GM12878 (cell line): ENCODE data around the gene TTC33. TPM values are rescaled to one million over a fixed set of nuclear protein-coding genes. Genes with fewer than 3 reads are reported as not detected.
A peak's percentile ranks its signal among the peaks of the same experiment; 100 is the strongest.

Experiments
- ATAC-seq: fragments of 200-7000 bp; cut with Tn5 transposase; 3 replicates; pipeline ENCODE4 v1.9.1; 2020; ENCODE audit warnings: mild to moderate bottlenecking, moderate library complexity
- BruUV-seq: library from RNA; stranded (reverse); fragments of 400-500 nt; replicated peaks from 2 replicates; lab custom pipeline; 2021; lab: Mats Ljungman, UMichigan
- CTCF ChIA-PET: fragments of 300-600 bp; sonication (Branson Sonifier 250); formaldehyde crosslinking; extraction: SDS; loops from one replicate; lab custom pipeline; 2021; ENCODE audit warnings: inconsistent platforms; lab: Yijun Ruan, JAX
- POLR2A ChIA-PET: fragments of 350-600 bp; formaldehyde crosslinking; extraction: SDS; loops from one replicate; lab custom pipeline; 2021; ENCODE audit warnings: inconsistent platforms; lab: Charles Lee
- RAD21 ChIA-PET: fragments of 300-600 bp; sonication (Branson Sonifier 250); formaldehyde crosslinking; loops from one replicate; lab custom pipeline; 2023; ENCODE audit warnings: antibody characterized with exemption; ENCODE audit not compliant: unreplicated experiment; lab: Charles Lee
- SMC1A ChIA-PET: fragments of 300-600 bp; sonication (Branson Sonifier 250); formaldehyde crosslinking; loops from one replicate; lab custom pipeline; 2023; ENCODE audit not compliant: unreplicated experiment, uncharacterized antibody; lab: Charles Lee
- DNase-seq: peaks from one replicate; pipeline ENCODE4 v3.0.0-alpha.2; 2011; ENCODE audit warnings: low read depth, low spot score
- FAIRE-seq: peaks from 3 replicates; lab custom pipeline; 2011; peaks lifted over from hg19 to GRCh38; lab: Jason Lieb, UNC
- H2AFZ ChIP-seq: 2 replicates; pipeline ENCODE4 v1.6.0; 2011; ENCODE audit warnings: low read depth, low read length, control low read depth; ENCODE audit not compliant: control insufficient read depth
- H3K27ac ChIP-seq: 2 replicates; pipeline ENCODE4 v1.5.1; 2011; ENCODE audit warnings: control low read depth; ENCODE audit not compliant: control insufficient read depth, insufficient read depth
- H3K27me3 ChIP-seq, 2 experiments: replicated peaks in 1 of 2; 2 replicates each; pipeline versions ENCODE4 v1.6.0 to v1.6.1; 2011; ENCODE audit warnings: low read length in 1 of 2; ENCODE audit not compliant: control insufficient read depth in 2 of 2, insufficient read depth in 2 of 2
- H3K36me3 ChIP-seq, 2 experiments: 2 replicates each; pipeline ENCODE4 v1.5.1; 2011; ENCODE audit warnings: low read length in 1 of 2; ENCODE audit not compliant: control insufficient read depth in 2 of 2, insufficient read depth in 2 of 2
- H3K4me1 ChIP-seq: 2 replicates; pipeline ENCODE4 v1.6.1; 2011; ENCODE audit warnings: mild to moderate bottlenecking, low read length, moderate library complexity, mixed read lengths; ENCODE audit not compliant: control insufficient read depth, insufficient read depth
- H3K4me2 ChIP-seq: 2 replicates; pipeline ENCODE4 v1.6.0; 2011; ENCODE audit warnings: control low read depth; ENCODE audit not compliant: control insufficient read depth, insufficient read depth
- H3K4me3 ChIP-seq: fragments of 200-600 bp; sonication (generic); 2 replicates; pipeline ENCODE4 v1.5.1; 2016
- H3K79me2 ChIP-seq: 2 replicates; pipeline ENCODE4 v1.6.0; 2011; ENCODE audit warnings: low read length; ENCODE audit not compliant: control insufficient read depth, insufficient read depth
- H3K9ac ChIP-seq: 2 replicates; pipeline ENCODE4 v1.8.0; 2011; ENCODE audit warnings: low read length, control low read depth, mixed read lengths; ENCODE audit not compliant: control insufficient read depth, insufficient read depth
- H3K9me3 ChIP-seq: replicated peaks from 3 replicates; pipeline ENCODE4 v1.5.1; 2011; ENCODE audit warnings: mild to moderate bottlenecking, low read length; ENCODE audit not compliant: control insufficient read depth, insufficient read depth
- H4K20me1 ChIP-seq: 2 replicates; pipeline ENCODE4 v1.6.0; 2011; ENCODE audit not compliant: control insufficient read depth, insufficient read depth
- ASH2L ChIP-seq: fragments of 300-600, 200-600 bp; sonication (generic); IDR thresholded peaks from 2 replicates; pipeline ENCODE4 v1.6.1; 2017; ENCODE audit warnings: low read depth, mild to moderate bottlenecking, borderline replicate concordance
- ATF7 ChIP-seq: fragments of 450-650 bp; IDR thresholded peaks from 2 replicates; pipeline ENCODE4 v1.6.1; 2016; ENCODE audit warnings: low read depth, mild to moderate bottlenecking
- BMI1 ChIP-seq: fragments of 450-650 bp; IDR thresholded peaks from 2 replicates; pipeline ENCODE4 v1.6.1; 2016; ENCODE audit warnings: mild to moderate bottlenecking, moderate library complexity, borderline replicate concordance
- CBX5 ChIP-seq: sonication (generic); IDR thresholded peaks from 2 replicates; pipeline ENCODE4 v1.6.1; 2016; ENCODE audit warnings: low read depth, moderate library complexity, mild to moderate bottlenecking, inconsistent platforms
- ESRRA ChIP-seq: IDR thresholded peaks from 2 replicates; pipeline ENCODE4 v1.6.1; 2012; ENCODE audit warnings: mild to moderate bottlenecking, low read length, improper control_type of control experiment
- GABPA ChIP-seq: IDR thresholded peaks from 2 replicates; pipeline ENCODE4 v1.6.1; 2014; ENCODE audit warnings: antibody characterized with exemption, low read depth, mild to moderate bottlenecking, inconsistent platforms
- IKZF1 ChIP-seq: fragments of 450-650 bp; conservative IDR thresholded peaks from 2 replicates; pipeline ENCODE4 v1.6.1; 2017; ENCODE audit warnings: antibody characterized with exemption, mild to moderate bottlenecking
- MTA2 ChIP-seq: fragments of 450-650 bp; IDR thresholded peaks from 2 replicates; pipeline ENCODE4 v1.6.1; 2016; ENCODE audit warnings: low read depth, mild to moderate bottlenecking, moderate library complexity
- NR2F1 ChIP-seq: fragments of 450-650 bp; conservative IDR thresholded peaks from 2 replicates; pipeline ENCODE4 v1.6.1; 2017; ENCODE audit warnings: mild to moderate bottlenecking
- RUNX3 ChIP-seq: IDR thresholded peaks from 2 replicates; pipeline ENCODE4 v1.6.1; 2012; ENCODE audit warnings: low read length, inconsistent platforms
- ZNF274 ChIP-seq: IDR thresholded peaks from one replicate; pipeline ENCODE4 v1.8.0; 2011; ENCODE audit not compliant: insufficient read length, insufficient read depth
- WGBS: methylation state at CpG from one replicate; pipeline ENCODE4 v1.1.6; 2016; ENCODE audit warnings: low lambda C conversion rate; ENCODE audit not compliant: insufficient replicate concordance, insufficient coverage; ENCODE audit errors: missing lambda C conversion rate; 5-methylcytosine and 5-hydroxymethylcytosine counted together
- in situ Hi-C: fragments of 300-500 bp; cut with MboI; formaldehyde crosslinking; loops from 9 replicates; pipeline ENCODE4 v1.14.3; 2018; ENCODE audit warnings: mixed read lengths
- intact Hi-C: fragments of 100-400 bp; cut with micrococcal nuclease; formaldehyde crosslinking; loops from one replicate; pipeline ENCODE4 v1.14.2; 2022; ENCODE audit not compliant: unreplicated experiment
- polyA plus RNA-seq, 11 experiments: library from polyadenylated mRNA; depleted of rRNA in 4 of 11; unstranded in 6 of 11; stranded (reverse) in 5 of 11; fragments of >200 nt; fragmentation: Nextera tagmentation in 4 of 11; fragmentation: Illumina TruSeq in 1 of 11; extraction: Ambion mirVana in 4 of 11; extraction: Trizol in 1 of 11; gene quantifications; 1 replicate in 1 of 11; 2 replicates in 10 of 11; pipeline versions ENCODE4 v1.2.1 to v1.2.3, GENCODE V29; 2011 to 2016; ENCODE audit warnings: inconsistent platforms in 2 of 11, missing spikeins in 2 of 11, low read depth in 1 of 11
- total RNA-seq, 4 experiments: library from RNA; depleted of rRNA in 3 of 4; stranded (reverse); fragments of >200 nt in 3 of 4; fragmentation: Illumina TruSeq in 1 of 4; extraction: Trizol in 1 of 4; gene quantifications; 2 replicates each; pipeline versions ENCODE4 v1.2.1 to v1.2.3, GENCODE V29; 2013 to 2021
- TF ChIP-seq, protein P1 (sequence below): IDR thresholded peaks from 2 replicates; pipeline ENCODE4 v1.6.1; 2012; ENCODE audit warnings: low read depth, low read length, improper control_type of control experiment
- TF ChIP-seq, protein P2 (sequence below): fragments of 450-650 bp; IDR thresholded peaks from 2 replicates; pipeline ENCODE4 v1.6.1; 2016; ENCODE audit warnings: mild to moderate bottlenecking

TTC33 gene
- total and polyA plus RNA-seq, 10 of the 15 experiments (the other 5 are each of a cell fraction or from before 2014, with no cell fraction given): 7.9 to 22.3 (median 14.6) TPM

DNA sequence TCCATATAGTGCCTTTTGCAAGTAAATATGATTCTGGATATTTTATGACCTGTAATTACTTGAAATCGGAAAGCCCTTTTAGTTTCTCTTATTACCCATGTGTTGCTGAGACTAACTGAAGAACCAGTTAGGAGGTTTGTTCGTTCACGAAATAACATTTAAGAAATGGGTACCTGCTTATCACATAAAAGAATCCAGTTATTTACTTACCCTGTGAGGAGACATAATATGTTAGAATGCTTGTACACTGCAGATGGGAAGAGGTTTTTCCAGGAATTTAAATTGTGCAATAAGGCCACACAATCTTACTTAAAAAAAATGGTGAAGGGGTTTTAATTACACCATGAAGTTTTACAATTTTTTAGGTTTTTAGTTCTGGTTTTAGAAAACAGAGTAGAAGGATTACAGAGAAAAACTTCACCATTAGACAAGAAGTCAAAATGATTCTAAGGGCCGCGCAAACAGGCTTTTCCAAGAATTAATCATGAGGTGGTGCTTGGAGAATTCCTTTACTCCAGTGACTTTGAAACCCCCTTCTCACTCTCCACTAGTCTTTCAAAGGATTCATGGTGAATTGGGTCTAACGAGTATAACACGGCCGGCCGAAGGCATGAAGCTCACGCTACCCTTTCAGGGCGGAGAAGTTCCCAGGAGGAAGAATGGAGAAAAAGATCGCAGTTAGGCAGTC, 77.2 kb downstream of the TTC33 start:
- ChIA-PET RAD21 (no interaction called here), SMC1A (interaction anchor here (1.4 to 2.2 kb wide), 4 partner anchors 8 to 277 kb away, joined by 3 to 13 read pairs (median 6); no protein-coding TSS in a partner anchor), POLR2A (interaction anchor here (0.5 kb wide), 1 partner anchor 171 kb away, joined by 4 read pairs; no protein-coding TSS in a partner anchor), CTCF (no interaction called here)
- Histone ChIP-seq H3K4me1 (peaks cover 8% of the 10 kb centered on the region), H4K20me1 (peaks cover 3% of the 10 kb centered on the region; the same call in 1 of the 2 replicates), H3K27me3 (peaks cover 5 to 19% of the 10 kb centered on the region in 2 experiments; a peak in 3 of 4 replicates), H3K36me3 (no peaks in the 10 kb centered on the region), H3K79me2 (no peaks in the 10 kb centered on the region; the same call in 1 of the 2 replicates), H3K9ac (no peak overlapping the region), H3K9me3 (no peaks in the 10 kb centered on the region), H2AFZ (peak overlapping the region; percentile 32; the same call in 1 of the 2 replicates), H3K4me2 (peak overlapping the region; percentile 68), H3K27ac (no peak overlapping the region), H3K4me3 (0 out of 2 replicates have a peak overlapping the region, but pooled peaks have one; percentile 2)
- no TSS peak for BruUV-seq
- in situ Hi-C loops: loop anchor here (25.0 kb wide), 1 partner anchor 1091 kb away; no protein-coding TSS in a partner anchor
- TF ChIP-seq MTA2: no peak
- TF ChIP-seq IKZF1: no peak
- no peak for TF ChIP-seq ASH2L
- TF ChIP-seq BMI1: peak; percentile 45; the same call in 1 of the 2 replicates
- WGBS: 8% methylated on average over 12 of the region's 12 CpGs
- ATAC-seq (no peak), FAIRE-seq (peak; percentile 84), DNase-seq (no peak)
- intact Hi-C loops: loop anchor here (2.0 kb wide), 1 partner anchor 188 kb away; no protein-coding TSS in a partner anchor

DNA sequence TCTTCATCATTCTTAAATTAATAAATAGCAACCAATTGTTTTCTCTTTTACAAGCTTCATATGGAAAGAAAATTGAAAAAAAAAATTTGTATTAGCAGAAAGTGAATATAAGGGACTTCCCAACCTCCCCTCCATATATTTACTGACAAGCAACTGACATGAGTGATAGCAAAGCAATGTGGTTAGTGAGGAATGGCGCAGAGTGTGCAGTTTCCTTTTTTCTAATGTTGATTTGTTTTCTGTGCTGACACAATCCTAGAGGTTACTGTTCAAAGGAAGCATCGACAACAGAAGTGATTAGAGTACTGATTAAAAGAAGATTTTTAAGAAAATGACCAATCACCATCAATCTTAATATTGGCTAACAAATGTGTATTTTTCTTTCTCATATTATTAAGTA, 77.7 kb downstream of the TTC33 start:
- intact Hi-C loops (loop anchor here (2.0 kb wide), 1 partner anchor 187 kb away; no protein-coding TSS in a partner anchor), in situ Hi-C loops (loop anchor here (25.0 kb wide), 1 partner anchor 1091 kb away; no protein-coding TSS in a partner anchor)
- FAIRE-seq (no peak), ATAC-seq (no peak), DNase-seq (no peak)
- SMC1A ChIA-PET: interaction anchor here (0.8 to 2.2 kb wide), 9 partner anchors 8 to 303 kb away, joined by 3 to 13 read pairs (median 3); no protein-coding TSS in a partner anchor
- no peak overlapping the region for H2AFZ ChIP-seq
- H3K9ac ChIP-seq: no peak overlapping the region
- RAD21 ChIA-PET: interaction anchor here (1.4 kb wide), 1 partner anchor 8 kb away, joined by 4 read pairs; no protein-coding TSS in a partner anchor
- POLR2A ChIA-PET: no interaction called here
- H3K27me3 ChIP-seq: peaks cover 5 to 19% of the 10 kb centered on the region in 2 experiments; a peak in 3 of 4 replicates
- peaks cover 3% of the 10 kb centered on the region; the same call in 1 of the 2 replicates for H4K20me1 ChIP-seq
- H3K9me3 ChIP-seq: no peaks in the 10 kb centered on the region
- WGBS: 3% methylated on average over 2 of the region's 2 CpGs
- H3K4me3 ChIP-seq: no peak overlapping the region
- H3K36me3 ChIP-seq: no peaks in the 10 kb centered on the region
- CTCF ChIA-PET: interaction anchor here (0.7 to 0.8 kb wide), 2 partner anchors 8 to 729 kb away, joined by 3 read pairs; no protein-coding TSS in a partner anchor
- H3K4me1 ChIP-seq: peaks cover 8% of the 10 kb centered on the region
- no TSS peak for BruUV-seq
- no peak overlapping the region for H3K27ac ChIP-seq
- H3K79me2 ChIP-seq: no peaks in the 10 kb centered on the region; the same call in 1 of the 2 replicates
- no peak overlapping the region for H3K4me2 ChIP-seq
- TF ChIP-seq CBX5 (no peak), GABPA (no peak), ATF7 (no peak), ESRRA (no peak), NR2F1 (no peak), ZNF274 (no peak), RUNX3 (peak; percentile 35; the same call in 1 of the 2 replicates)
- TF ChIP-seq, protein P1, sequence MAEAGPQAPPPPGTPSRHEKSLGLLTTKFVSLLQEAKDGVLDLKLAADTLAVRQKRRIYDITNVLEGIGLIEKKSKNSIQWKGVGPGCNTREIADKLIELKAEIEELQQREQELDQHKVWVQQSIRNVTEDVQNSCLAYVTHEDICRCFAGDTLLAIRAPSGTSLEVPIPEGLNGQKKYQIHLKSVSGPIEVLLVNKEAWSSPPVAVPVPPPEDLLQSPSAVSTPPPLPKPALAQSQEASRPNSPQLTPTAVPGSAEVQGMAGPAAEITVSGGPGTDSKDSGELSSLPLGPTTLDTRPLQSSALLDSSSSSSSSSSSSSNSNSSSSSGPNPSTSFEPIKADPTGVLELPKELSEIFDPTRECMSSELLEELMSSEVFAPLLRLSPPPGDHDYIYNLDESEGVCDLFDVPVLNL: no peak
- TF ChIP-seq, protein P2, sequence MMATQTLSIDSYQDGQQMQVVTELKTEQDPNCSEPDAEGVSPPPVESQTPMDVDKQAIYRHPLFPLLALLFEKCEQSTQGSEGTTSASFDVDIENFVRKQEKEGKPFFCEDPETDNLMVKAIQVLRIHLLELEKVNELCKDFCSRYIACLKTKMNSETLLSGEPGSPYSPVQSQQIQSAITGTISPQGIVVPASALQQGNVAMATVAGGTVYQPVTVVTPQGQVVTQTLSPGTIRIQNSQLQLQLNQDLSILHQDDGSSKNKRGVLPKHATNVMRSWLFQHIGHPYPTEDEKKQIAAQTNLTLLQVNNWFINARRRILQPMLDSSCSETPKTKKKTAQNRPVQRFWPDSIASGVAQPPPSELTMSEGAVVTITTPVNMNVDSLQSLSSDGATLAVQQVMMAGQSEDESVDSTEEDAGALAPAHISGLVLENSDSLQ: peak; percentile 66
